ELF-1 (cell line): ENCODE measurements around the gene PTCD3.

Source experiments
- DNase-seq: peaks from one replicate; pipeline ENCODE4 v3.0.0-alpha.2; 2016; ENCODE audit warnings: low read depth, low spot score

The PTCD3 gene

GRCh38 chr2:86105969-86106945 is at the start of gene PTCD3:
Gene PTCD3, plus strand, starts transcription at chr2:86106235. Its CDS starts 13 bp downstream, at chr2:86106248.
- DNase-seq: peak; percentile 96

GRCh38 chr2:86056590-86057331 is 49.3 kb upstream of the PTCD3 start:
- DNase-seq: no peak

GRCh38 chr2:86062043-86062442 is 44.0 kb upstream of the PTCD3 start:
- no peak for DNase-seq

- no peak for DNase-seq
These were observed 42.0 kb upstream of the PTCD3 start for GRCh38 chr2:86064006-86064405.

- no peak for DNase-seq
These were observed 40.5 kb upstream of the PTCD3 start for GRCh38 chr2:86065512-86065911.

GRCh38 chr2:86066007-86066578 is 39.9 kb upstream of the PTCD3 start:
- no peak for DNase-seq

GRCh38 chr2:86066915-86067314 is 39.1 kb upstream of the PTCD3 start:
- DNase-seq: no peak

- no peak for DNase-seq
These were observed 37.9 kb upstream of the PTCD3 start for GRCh38 chr2:86068136-86068588.

- DNase-seq: no peak
These were observed 37.4 kb upstream of the PTCD3 start for GRCh38 chr2:86068648-86069047.

GRCh38 chr2:86069091-86069685 is 36.8 kb upstream of the PTCD3 start:
- DNase-seq: no peak

GRCh38 chr2:86069783-86070339 is 36.2 kb upstream of the PTCD3 start:
- no peak for DNase-seq

- no peak for DNase-seq
These were observed 35.2 kb upstream of the PTCD3 start for GRCh38 chr2:86070868-86071267.

- DNase-seq: no peak
These were observed 33.7 kb upstream of the PTCD3 start for GRCh38 chr2:86072271-86072858.

GRCh38 chr2:86073225-86073624 is 32.8 kb upstream of the PTCD3 start:
- DNase-seq: no peak

GRCh38 chr2:86074256-86074655 is 31.8 kb upstream of the PTCD3 start:
- no peak for DNase-seq

- DNase-seq: no peak
These were observed 31.2 kb upstream of the PTCD3 start for GRCh38 chr2:86074811-86075210.

GRCh38 chr2:86075886-86076285 is 30.1 kb upstream of the PTCD3 start:
- DNase-seq: no peak

- no peak for DNase-seq
These were observed 27.1 kb upstream of the PTCD3 start for GRCh38 chr2:86078774-86079545.

GRCh38 chr2:86079981-86080911 is 25.8 kb upstream of the PTCD3 start:
- DNase-seq: peak; percentile 74
